ENCODE data around the gene FTSJ3. TPM values are rescaled to one million over a fixed set of nuclear protein-coding genes. Genes with fewer than 3 reads are reported as not detected.
"Not testable (repeated sequence)": the region's sequence is repeated elsewhere in the genome, so short reads cannot be mapped to it uniquely, and the experiment has no call there.

The FTSJ3 gene
- total RNA-seq, 4 donors from 2014 or later, result 46.8 to 72.4 (median 56.2) TPM

DNA sequence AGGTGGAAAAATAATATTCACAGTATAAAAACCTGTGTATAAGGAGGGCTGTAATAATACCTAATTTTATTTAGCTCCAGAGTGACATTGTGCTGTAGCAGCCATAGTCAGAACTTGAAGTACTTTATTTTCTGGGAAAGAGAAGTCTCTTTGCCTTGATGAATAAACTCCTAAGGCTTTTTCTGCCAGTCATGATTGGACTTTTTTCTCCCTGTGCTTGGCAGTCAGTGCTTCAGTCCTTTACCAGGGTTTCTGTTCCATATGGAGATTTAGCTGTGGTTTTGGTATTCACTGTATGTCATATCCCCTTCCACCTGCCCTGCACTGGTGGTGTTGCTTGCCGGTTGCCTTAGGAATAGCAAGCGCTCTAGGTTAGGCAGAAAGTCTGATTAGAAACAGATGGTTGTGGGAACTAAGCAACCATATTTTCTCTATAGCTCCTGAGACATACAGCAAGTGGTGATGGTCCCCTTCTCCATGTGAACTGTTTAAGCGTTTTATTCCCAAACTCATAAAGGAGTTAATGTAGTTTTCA is 28.8 kb downstream of the FTSJ3 start:
- Histone ChIP-seq H3K36me3 (peaks cover 79 to 100% (median 95%) of the 10 kb centered on the region in 4 donors), H3K27ac (replicated peaks in 1 of 4) (no peak overlapping the region), H3K9me3 (no peaks in the 10 kb centered on the region), H3K4me3 (no peak overlapping the region), H3K27me3 (no peaks in the 10 kb centered on the region), H3K4me1 (no peaks in the 10 kb centered on the region)
- 94% methylated on average over 3 of the region's 3 CpGs for WGBS
- intact Hi-C loops (cut with DNase I), result no loop called here
- DNase-seq (ENCODE audit: extremely low spot score), result no peak
- TF ChIP-seq EP300 (IDR thresholded peaks at IDR 0.05) (no peak), POLR2AphosphoS5 (IDR thresholded peaks at IDR 0.05) (no peak), POLR2A (IDR thresholded peaks at IDR 0.05; ENCODE audit: low read depth) (no peak)
- TF ChIP-seq, protein P1, sequence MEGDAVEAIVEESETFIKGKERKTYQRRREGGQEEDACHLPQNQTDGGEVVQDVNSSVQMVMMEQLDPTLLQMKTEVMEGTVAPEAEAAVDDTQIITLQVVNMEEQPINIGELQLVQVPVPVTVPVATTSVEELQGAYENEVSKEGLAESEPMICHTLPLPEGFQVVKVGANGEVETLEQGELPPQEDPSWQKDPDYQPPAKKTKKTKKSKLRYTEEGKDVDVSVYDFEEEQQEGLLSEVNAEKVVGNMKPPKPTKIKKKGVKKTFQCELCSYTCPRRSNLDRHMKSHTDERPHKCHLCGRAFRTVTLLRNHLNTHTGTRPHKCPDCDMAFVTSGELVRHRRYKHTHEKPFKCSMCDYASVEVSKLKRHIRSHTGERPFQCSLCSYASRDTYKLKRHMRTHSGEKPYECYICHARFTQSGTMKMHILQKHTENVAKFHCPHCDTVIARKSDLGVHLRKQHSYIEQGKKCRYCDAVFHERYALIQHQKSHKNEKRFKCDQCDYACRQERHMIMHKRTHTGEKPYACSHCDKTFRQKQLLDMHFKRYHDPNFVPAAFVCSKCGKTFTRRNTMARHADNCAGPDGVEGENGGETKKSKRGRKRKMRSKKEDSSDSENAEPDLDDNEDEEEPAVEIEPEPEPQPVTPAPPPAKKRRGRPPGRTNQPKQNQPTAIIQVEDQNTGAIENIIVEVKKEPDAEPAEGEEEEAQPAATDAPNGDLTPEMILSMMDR (IDR thresholded peaks at IDR 0.05), result no peak

DNA sequence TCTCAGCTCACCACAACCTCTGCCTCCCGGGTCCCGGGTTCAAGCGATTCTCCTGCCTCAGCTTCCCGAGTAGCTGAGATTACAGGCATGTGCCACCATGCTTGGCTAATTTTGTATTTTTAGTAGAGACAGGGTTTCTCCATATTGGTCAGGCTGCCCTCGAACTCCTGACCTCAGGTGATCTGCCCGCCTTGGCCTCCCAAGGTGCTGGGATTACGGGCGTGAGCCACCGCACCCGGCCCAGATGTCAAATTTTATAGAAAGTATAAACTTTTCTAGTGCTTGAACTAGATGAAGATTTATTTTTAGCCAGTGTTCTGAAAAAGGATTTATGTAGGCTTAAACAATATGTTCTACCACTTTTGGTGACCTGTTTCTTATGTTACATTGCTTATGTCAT is 31.1 kb downstream of the FTSJ3 start:
- WGBS, result 92% methylated on average over 10 of the region's 10 CpGs
- H3K36me3 ChIP-seq, result peaks cover 78 to 100% (median 90%) of the 10 kb centered on the region in 4 donors
- H3K4me1 ChIP-seq; H3K27me3 ChIP-seq; H3K9me3 ChIP-seq; intact Hi-C loops (cut with DNase I); DNase-seq (ENCODE audit: extremely low spot score); H3K27ac ChIP-seq (replicated peaks in 1 of 4); H3K4me3 ChIP-seq: not testable (repeated sequence)

DNA sequence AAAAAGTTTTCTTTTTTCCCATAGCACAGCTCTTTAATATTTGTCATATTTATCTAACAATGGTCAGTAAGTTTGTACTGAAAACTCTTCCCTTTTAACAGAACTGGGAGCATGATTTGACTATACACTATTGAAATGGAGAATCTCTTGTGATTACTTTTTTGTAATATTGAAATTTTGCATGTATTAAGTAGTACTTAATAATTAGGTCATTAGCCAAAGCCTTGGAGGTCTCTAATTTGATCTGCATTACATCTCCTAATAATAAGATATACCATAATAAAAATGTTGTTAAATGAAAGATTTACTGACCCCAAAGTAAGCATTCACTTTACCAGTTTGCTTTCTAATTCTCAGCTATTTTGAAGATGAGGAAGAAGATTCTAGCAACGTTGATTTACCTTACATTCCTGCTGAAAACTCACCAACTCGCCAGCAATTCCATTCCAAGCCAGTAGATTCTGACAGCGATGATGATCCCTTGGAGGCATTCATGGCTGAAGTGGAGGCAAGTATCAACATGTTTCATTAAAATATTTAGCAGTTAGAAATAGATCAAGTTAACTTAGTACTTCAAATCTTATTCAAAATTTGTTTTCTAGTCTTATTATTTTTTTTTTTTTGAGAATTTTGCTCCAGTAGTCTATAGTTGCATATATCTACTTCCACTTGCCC is 35.3 kb downstream of the FTSJ3 start:
- no peak overlapping the region for H3K4me3 ChIP-seq
- no peaks in the 10 kb centered on the region for H3K27me3 ChIP-seq
- H3K4me1 ChIP-seq, result peaks cover 0 to 8% (median 2%) of the 10 kb centered on the region in 4 donors
- TF ChIP-seq, protein P1 (IDR thresholded peaks at IDR 0.05), result no peak
- TF ChIP-seq EP300 (IDR thresholded peaks at IDR 0.05) (no peak), POLR2AphosphoS5 (IDR thresholded peaks at IDR 0.05) (no peak)
- no peaks in the 10 kb centered on the region for H3K9me3 ChIP-seq
- peaks cover 60 to 100% (median 88%) of the 10 kb centered on the region in 4 donors for H3K36me3 ChIP-seq
- no peak overlapping the region for H3K27ac ChIP-seq (replicated peaks in 1 of 4)
- DNase-seq (ENCODE audit: extremely low spot score), result no peak
- intact Hi-C loops (cut with DNase I), result no loop called here
- 85% methylated on average over 3 of the region's 3 CpGs for WGBS

DNA sequence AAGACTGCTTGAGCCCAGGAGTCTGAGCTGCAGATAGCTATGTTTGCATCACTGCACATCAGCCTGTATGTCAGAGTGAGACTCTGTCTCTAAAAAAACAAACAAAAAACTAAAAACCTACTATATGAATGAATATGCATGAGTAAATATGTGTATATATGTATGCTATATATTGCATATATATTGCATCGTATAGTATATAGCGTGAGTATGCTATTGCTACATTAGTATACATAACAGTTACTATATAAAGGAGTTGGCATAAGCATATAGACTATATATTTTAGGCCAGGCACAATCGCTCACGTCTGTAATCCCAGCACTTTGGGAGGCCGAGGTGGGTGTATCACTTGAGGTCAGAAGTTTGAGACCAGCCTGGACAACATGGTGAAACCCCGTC is 37.4 kb downstream of the FTSJ3 start:
- peaks cover 44 to 87% (median 78%) of the 10 kb centered on the region in 4 donors for H3K36me3 ChIP-seq
- TF ChIP-seq EP300 (IDR thresholded peaks at IDR 0.05) (no peak), POLR2A (IDR thresholded peaks at IDR 0.05; ENCODE audit: low read depth) (no peak), POLR2AphosphoS5 (IDR thresholded peaks at IDR 0.05) (no peak)
- TF ChIP-seq, protein P1 (IDR thresholded peaks at IDR 0.05), result no peak
- DNase-seq (ENCODE audit: extremely low spot score), result no peak
- 89% methylated on average over 6 of the region's 6 CpGs for WGBS
- no peaks in the 10 kb centered on the region for H3K9me3 ChIP-seq
- no peak overlapping the region for H3K4me3 ChIP-seq
- H3K27ac ChIP-seq (replicated peaks in 1 of 4), result no peak overlapping the region
- no peaks in the 10 kb centered on the region for H3K27me3 ChIP-seq
- intact Hi-C loops (cut with DNase I), result no loop called here
- peaks cover 0 to 21% (median 3%) of the 10 kb centered on the region in 4 donors for H3K4me1 ChIP-seq

DNA sequence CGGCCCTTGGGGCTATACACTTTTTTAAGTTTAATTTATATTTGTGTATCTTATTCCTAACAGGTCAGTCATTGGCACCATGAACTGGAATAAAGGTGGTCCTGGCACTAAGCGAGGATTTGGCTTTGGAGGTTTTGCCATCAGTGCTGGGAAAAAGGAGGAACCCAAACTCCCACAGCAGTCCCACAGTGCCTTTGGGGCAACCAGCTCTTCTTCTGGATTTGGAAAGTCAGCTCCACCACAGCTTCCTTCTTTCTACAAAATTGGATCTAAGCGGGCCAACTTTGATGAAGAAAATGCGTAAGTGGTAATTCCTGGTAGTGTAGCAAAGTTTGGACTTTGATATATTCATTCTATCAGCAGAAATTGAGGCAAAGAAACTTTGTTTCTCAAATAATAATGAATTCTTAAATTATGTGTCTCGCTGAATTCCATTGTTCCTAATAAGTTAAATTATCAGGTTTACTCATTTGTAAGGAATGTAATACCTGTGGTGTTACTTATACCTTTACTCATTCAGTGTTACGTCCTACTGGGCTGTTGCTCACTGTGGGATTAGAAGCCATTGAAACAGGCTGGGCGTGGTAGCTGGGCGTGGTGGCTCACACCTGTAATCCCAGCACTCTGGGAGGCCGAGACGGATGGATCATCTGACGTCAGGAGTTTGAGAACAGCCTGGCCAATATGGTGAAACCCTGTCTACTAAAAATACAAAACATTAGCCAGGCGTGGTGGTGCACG is 40.3 kb downstream of the FTSJ3 start:
- Histone ChIP-seq H3K36me3 (peaks cover 22 to 65% (median 57%) of the 10 kb centered on the region in 4 donors), H3K4me3 (no peak overlapping the region), H3K27me3 (no peaks in the 10 kb centered on the region), H3K4me1 (peaks cover 3 to 44% (median 19%) of the 10 kb centered on the region in 4 donors), H3K9me3 (no peaks in the 10 kb centered on the region), H3K27ac (replicated peaks in 1 of 4) (no peak overlapping the region)
- intact Hi-C loops (cut with DNase I), result no loop called here
- no peak for DNase-seq (ENCODE audit: extremely low spot score)
- WGBS, result 95% methylated on average over 13 of the region's 13 CpGs
- no peak for TF ChIP-seq POLR2A (IDR thresholded peaks at IDR 0.05; ENCODE audit: low read depth)
- TF ChIP-seq EP300 (IDR thresholded peaks at IDR 0.05), result no peak
- no peak for TF ChIP-seq POLR2AphosphoS5 (IDR thresholded peaks at IDR 0.05)
- TF ChIP-seq, protein P1 (IDR thresholded peaks at IDR 0.05), result no peak

Measured in esophagus muscularis mucosa (tissue), 4 donors.